Kidney (tissue), 14 donors: Measurements from ENCODE around the gene GDE1. TPM values are rescaled to one million over a fixed set of nuclear protein-coding genes. Genes with fewer than 3 reads are reported as not detected.

ENCODE experiments used
- DNase-seq, 5 donors: peaks; one replicate each; pipeline ENCODE4 v3.0.0-alpha.2; 2013 to 2020
- FAIRE-seq: peaks from 2 replicates; lab custom pipeline; 2012; peaks lifted over from hg19 to GRCh38; lab: Jason Lieb, UNC
- H3K27ac ChIP-seq, 2 donors: one replicate each; pipeline ENCODE4 v1.7.0; 2013; ENCODE audit warnings: low read depth in 2 of 2, low read length in 2 of 2, inconsistent platforms in 1 of 2
- H3K27me3 ChIP-seq: one replicate; pipeline ENCODE4 v1.7.1; 2013; ENCODE audit warnings: low read length, inconsistent platforms; ENCODE audit not compliant: control insufficient read depth, insufficient read depth
- H3K36me3 ChIP-seq, 3 donors: one replicate each; pipeline versions ENCODE4 v1.7.0 to v1.7.1; 2013; ENCODE audit warnings: low read length in 3 of 3, control low read depth in 1 of 3, inconsistent platforms in 1 of 3; ENCODE audit not compliant: insufficient read depth in 3 of 3, control insufficient read depth in 2 of 3
- H3K4me1 ChIP-seq, 3 donors: one replicate each; pipeline versions ENCODE4 v1.7.0 to v1.7.1; 2013; ENCODE audit warnings: low read length in 3 of 3, inconsistent platforms in 1 of 3, low read depth in 1 of 3; ENCODE audit not compliant: control insufficient read depth in 2 of 3, insufficient read depth in 2 of 3
- H3K4me3 ChIP-seq, 3 donors: one replicate each; pipeline versions ENCODE4 v1.7.0 to v1.8.1; 2013; ENCODE audit warnings: low read length in 3 of 3, control low read depth in 1 of 3, inconsistent platforms in 1 of 3
- H3K9ac ChIP-seq, 3 donors: one replicate each; pipeline versions ENCODE4 v1.7.0 to v1.7.1; 2013; ENCODE audit warnings: low read length in 3 of 3, control low read depth in 1 of 3, inconsistent platforms in 1 of 3
- H3K9me3 ChIP-seq, 3 donors: one replicate each; pipeline versions ENCODE4 v1.7.0 to v1.7.1; 2013; ENCODE audit warnings: low read length in 3 of 3, control low read depth in 1 of 3, inconsistent platforms in 1 of 3; ENCODE audit not compliant: control insufficient read depth in 2 of 3, insufficient read depth in 1 of 3
- intact Hi-C: fragments of 100-400 bp; cut with DNase I; formaldehyde crosslinking; loops from one replicate; pipeline ENCODE4 v1.11.1; 2022
- polyA plus RNA-seq: library from polyadenylated mRNA; stranded (reverse); fragments of 350-450 nt; fragmentation: Illumina TruSeq; extraction: RNeasy Lipid Tissue Mini Kit (QIAGEN cat#74804); gene quantifications from one replicate; pipeline ENCODE4 v1.2.3, GENCODE V29; 2014; ENCODE audit warnings: low read depth, low replicate concordance; ENCODE audit not compliant: insufficient read depth
- total RNA-seq: library from RNA; stranded (reverse); fragmentation: NEBNext Ultra II Directional; extraction: Animal tissue kit (Norgen Biotek cat#: 25700); gene quantifications from one replicate; pipeline ENCODE4 v1.2.1, GENCODE V29; 2021
- TF ChIP-seq, protein P1 (sequence below): IDR thresholded peaks from 3 replicates; pipeline ENCODE4 v1.5.1; 2012; ENCODE audit warnings: mild to moderate bottlenecking, moderate library complexity, borderline replicate concordance; ENCODE audit not compliant: insufficient read depth; ENCODE audit errors: extremely low read depth
- donor health status: control.
- donor health status: control.
- donor health status: control.
- donor health status: control.
- donor health status: control.
- donor health status: DM: yes; HTN: yes; CAD: no.
- donor health status: Normal renal cell carcinoma (clear cell type).

Gene GDE1
- total and polyA plus RNA-seq, 2 donors from 2014 or later: 48.2 to 54.7 TPM

- H3K9me3 ChIP-seq: no peaks in the 10 kb centered on the region
- no peak for DNase-seq
- H3K9ac ChIP-seq: no peak overlapping the region
- H3K4me3 ChIP-seq: no peak overlapping the region
- no peak for FAIRE-seq
- H3K36me3 ChIP-seq: peaks cover 0 to 21% (median 7%) of the 10 kb centered on the region in 3 donors
- intact Hi-C loops: no loop called here
- H3K4me1 ChIP-seq: no peaks in the 10 kb centered on the region
- TF ChIP-seq, protein P1, sequence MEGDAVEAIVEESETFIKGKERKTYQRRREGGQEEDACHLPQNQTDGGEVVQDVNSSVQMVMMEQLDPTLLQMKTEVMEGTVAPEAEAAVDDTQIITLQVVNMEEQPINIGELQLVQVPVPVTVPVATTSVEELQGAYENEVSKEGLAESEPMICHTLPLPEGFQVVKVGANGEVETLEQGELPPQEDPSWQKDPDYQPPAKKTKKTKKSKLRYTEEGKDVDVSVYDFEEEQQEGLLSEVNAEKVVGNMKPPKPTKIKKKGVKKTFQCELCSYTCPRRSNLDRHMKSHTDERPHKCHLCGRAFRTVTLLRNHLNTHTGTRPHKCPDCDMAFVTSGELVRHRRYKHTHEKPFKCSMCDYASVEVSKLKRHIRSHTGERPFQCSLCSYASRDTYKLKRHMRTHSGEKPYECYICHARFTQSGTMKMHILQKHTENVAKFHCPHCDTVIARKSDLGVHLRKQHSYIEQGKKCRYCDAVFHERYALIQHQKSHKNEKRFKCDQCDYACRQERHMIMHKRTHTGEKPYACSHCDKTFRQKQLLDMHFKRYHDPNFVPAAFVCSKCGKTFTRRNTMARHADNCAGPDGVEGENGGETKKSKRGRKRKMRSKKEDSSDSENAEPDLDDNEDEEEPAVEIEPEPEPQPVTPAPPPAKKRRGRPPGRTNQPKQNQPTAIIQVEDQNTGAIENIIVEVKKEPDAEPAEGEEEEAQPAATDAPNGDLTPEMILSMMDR: no peak
- H3K27ac ChIP-seq: no peak overlapping the region
- no peaks in the 10 kb centered on the region for H3K27me3 ChIP-seq
Measured at GRCh38 chr16:19566362-19566761, 44.5 kb upstream of the GDE1 start.

GRCh38 chr16:19563377-19563776 is 41.5 kb upstream of the GDE1 start:
- intact Hi-C loops: no loop called here
- Histone ChIP-seq H3K9me3 (no peaks in the 10 kb centered on the region), H3K27ac (no peak overlapping the region), H3K9ac (no peak overlapping the region), H3K27me3 (no peaks in the 10 kb centered on the region), H3K4me3 (no peak overlapping the region), H3K4me1 (no peaks in the 10 kb centered on the region), H3K36me3 (peaks cover 0 to 18% (median 2%) of the 10 kb centered on the region in 3 donors)
- TF ChIP-seq, protein P1: no peak
- DNase-seq (no peak), FAIRE-seq (no peak)

DNA sequence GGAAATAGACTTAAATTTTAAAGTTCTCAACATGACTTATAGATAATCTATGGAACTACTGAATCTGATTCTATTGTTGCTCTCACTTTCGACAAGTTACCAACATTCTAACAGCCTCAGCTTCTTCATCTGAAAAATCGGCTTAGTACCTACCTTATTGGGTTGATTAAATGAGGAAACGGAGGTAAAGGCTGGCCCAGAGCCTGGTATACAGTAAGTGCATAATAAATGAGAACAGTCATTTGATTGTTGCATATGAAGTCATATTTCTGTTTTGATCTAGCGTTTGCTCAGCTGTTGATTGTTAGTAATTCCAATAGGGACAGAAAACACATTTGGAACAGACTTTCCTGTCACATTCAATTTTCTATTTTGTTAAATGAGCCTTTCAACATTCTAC is 38.2 kb upstream of the GDE1 start:
- Histone ChIP-seq H3K4me3 (no peak overlapping the region), H3K27me3 (no peaks in the 10 kb centered on the region), H3K4me1 (peaks cover 0 to 5% (median 3%) of the 10 kb centered on the region in 3 donors), H3K36me3 (peaks cover 0 to 3% (median 0%) of the 10 kb centered on the region in 3 donors), H3K9me3 (no peaks in the 10 kb centered on the region), H3K9ac (no peak overlapping the region), H3K27ac (no peak overlapping the region)
- DNase-seq: no peak
- FAIRE-seq: no peak
- intact Hi-C loops: no loop called here
- TF ChIP-seq, protein P1: no peak
